ENCODE results near the gene CYB5RL.
A peak's percentile ranks its signal among the peaks of the same experiment; 100 is the strongest.
"Not testable (repeated sequence)": the region's sequence is repeated elsewhere in the genome, so short reads cannot be mapped to it uniquely, and the experiment has no call there.

CYB5RL gene

DNA sequence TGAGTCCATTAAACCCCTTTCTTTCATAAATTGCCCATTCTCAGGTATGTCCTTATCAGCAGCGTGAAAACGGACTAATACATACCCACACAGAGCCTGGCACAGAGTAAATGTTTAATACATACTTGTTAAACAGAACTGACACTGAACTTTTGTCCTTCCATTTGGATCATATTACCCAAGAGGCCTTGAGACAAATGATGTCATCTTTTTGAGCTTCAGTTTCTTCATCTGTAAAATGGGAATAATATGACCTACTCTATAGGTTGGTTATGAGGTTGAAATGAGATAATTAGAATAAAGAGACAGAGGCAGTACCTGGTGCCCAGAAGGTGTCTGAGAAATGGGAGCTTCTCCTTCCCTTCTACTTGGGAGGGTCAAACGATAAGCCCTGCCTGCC, 13.8 kb downstream of the CYB5RL start:
- no peak for DNase-seq

DNA sequence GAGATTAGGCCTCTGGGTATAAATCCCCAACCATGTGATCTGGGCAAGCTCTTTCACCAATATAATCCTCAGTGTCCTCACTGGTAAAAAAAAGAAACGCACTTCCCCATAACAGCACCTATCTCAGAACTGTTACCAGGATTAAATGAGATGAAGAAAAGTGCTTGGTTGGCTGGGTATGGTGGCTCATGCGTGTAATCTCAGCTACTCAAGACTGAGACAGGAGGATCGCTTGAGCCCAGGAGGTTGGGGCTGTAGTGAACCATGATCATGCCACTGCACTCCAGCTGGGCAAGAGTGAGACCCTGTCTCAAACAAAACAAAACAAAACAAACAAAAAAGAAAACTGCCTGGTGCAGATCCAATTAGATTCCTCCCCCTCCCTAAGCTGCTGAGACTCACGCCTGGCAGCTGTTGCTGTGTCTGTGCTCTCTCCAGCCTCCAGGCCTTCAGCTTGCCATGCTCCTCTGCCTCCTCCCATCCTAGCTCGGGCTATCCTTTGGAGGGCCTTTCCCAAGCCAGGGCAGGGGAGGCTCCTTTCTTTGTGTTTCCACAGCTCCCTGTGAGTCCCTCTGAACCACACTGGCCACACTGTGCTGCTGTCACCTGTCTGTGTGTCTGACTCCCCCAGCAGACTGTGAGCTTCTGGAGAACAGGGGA, 19.0 kb downstream of the CYB5RL start:
- no peak for DNase-seq

DNA sequence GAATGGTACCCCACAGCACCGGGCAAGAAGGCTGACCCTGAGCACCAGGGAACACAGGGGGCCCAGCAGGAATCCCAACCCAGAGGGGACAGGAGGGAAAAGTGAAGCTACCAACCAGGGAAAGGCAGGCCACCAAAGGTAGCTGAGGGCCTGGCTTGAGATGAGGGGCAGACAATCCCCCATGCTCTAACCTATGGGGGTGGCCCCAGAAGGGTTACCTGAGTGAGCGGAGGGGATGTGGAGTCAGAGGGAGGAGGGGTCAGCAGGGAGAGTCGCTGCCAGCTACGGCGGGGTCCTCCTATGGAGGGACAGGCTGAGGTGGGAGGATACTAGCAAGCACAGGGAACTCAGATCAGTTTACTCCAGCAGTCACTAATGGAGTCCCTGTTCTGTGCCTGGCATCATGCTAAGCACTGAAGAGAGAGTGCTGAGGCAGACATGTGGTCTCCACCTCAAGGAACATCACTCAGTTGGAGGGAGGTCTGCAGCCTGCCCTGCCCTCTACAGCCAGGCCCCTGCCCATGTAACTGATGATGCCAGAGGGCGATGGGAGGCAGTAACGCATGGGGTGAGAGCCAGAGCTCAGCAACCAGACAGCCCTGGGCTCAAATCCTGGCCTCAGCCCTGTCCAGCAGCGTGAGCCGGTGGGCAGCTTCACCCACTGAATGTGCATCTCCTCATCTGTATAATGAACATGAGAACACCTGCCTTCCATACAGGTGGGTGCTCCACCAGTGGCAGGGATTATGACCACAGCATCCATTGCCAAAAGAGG, 21.3 kb downstream of the CYB5RL start:
- no peak for DNase-seq

DNA sequence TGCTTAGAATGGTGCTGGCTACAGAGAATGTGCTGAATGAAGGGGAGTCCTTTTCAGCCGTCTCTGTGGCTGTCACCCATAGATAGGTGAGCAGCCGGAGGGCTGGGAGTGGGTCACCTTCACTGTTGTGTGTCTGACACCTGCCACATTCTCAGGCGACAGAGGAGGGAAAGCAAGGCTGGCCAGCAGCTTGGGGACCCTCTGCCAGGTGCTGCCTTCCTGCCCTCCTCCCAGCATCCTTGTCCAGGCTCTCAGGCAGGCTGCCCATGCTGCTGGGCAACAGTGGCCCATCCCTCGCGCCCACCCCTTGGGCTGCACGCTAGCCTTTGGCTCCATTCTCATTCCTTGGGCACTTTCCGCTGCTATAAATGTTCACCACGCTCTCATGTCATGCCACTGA, 22.1 kb downstream of the CYB5RL start:
- no peak for DNase-seq

DNA sequence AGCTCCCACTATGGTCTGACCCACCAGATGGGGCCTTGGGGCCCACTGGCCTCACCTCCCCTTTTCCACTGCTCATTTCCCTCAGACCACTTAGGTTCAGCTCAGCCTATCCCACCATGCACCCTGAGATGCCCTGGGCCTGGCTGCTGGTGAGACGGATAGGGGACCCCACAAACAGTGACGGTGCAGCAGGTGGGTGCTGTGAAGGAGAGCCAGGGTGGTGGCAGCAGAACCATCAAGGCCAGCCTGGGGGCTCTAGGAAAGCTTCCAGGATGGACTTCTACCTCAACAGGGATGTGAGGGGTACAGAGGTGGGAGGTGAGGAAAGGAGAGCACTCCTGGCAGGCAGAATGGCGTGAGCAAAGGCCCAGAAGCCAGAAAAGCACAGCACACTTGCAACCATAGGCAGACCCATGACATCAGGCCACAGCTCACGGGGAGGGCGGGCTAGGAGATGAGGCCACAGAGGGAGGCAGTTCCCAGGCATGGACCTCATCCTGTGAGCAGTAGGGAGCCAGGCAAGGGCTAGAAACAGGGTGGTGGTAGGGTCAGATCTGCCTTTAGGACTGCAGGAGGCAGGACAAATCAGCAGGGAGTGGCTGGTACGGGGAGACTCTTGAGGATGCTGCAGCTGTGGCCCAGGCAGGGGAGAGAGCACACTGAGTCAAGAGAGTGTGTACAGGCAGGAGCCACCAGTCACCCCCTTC, 23.1 kb downstream of the CYB5RL start:
- no peak for DNase-seq

DNA sequence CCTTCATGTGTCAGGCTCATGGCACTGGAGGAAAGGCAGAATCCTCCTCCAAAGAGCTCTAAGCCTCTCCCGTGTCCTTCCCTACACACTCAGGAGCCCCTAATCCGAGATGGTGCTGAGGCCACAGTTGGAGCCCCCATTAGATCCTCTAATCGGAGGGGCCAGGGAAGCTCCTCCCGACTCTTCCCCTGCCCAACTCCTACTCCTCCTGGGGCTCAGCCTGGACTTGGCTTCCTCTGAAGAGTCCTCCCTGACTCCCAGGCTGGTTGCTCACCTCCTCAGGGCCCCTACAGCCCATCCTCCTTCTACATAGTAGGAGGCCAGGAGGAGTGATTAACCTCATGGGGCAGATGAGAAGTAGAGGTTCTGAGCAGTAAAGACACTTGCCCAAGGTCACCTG, 25.7 kb downstream of the CYB5RL start:
- no peak for DNase-seq

DNA sequence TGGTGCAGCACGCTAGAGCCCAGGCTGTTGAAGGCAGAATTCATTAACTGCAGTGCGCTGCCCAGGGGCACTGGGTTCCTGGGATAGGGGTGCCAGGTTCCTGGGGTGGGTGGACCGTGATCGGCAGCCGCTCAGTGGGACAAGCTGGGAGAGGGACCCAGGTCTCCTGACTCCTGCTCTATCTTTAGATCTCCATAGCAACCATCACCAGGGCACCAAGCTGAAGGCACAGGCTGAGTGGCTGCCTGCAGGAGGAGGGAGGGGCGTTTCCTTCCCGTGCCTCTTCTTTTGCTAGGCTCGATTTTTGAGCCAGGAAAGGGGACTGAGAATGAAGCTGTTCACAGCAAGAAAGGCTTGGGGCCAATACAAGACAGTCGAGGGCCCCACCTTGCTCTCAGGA, 26.1 kb downstream of the CYB5RL start:
- no peak for DNase-seq

DNA sequence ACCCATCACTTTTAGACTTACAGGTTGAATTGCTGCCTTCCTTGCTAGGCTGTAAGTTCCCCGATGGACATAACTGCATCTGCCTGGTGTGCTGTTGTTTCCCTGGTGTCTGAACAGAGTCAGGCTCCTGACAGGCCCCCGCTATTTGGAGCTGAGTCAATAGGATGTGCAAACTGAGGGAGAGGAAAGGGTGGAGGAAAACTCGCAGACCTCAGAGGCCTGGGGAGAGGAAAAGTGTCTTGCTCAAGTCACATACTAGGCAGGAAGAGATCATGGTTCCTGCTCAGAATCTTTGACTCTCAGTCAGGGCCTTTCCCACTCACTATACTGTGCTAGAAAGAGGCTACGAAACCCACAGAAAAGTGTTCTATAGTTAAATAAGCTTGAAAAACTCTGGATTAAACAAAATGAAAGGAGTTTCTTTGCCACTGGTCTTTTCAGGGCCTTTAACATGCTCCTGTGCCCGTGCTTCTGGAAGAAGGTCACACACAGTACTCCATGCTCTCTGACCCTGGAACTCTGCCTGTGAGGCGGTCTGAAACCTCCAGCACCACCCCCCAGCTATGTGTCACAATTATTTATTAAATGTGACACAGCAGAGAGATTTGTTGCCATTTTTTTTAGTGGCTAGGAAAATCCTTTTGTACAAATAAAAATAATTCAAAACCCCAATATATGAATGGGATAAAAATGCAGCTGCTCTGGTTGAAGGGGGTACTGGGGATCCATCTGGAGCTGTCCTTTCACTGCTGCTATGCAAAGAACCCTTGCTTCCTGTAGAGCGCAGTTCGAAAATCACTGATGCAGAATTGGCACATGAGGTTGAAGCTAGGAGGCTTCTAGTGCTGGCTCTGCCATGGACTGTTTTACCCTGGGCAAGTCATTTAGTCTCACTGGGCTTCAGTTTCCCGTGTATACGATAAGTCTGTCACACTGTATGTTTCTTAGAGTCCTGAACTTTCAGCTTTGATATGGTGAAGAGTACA, 26.9 kb downstream of the CYB5RL start:
- DNase-seq, result peak; percentile 31

DNA sequence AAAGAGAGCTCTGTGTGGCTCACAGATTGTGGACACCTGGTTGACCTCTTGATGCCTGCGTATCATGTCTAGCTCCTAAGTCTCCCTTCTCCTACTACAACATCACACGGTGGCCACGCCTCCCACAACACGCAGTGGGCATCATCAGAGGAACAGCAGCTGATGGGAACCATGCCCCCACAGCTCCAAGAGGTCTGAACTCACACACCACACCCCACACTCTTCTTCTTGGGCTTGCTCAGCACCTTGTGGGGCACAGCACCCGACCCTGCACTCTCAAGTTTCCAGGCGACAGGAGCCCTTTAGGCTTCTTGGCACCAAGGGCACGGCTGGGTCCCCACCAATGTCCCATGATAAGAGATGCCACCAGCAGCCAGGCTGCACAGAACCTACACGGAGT, 28.2 kb downstream of the CYB5RL start:
- DNase-seq, result no peak

DNA sequence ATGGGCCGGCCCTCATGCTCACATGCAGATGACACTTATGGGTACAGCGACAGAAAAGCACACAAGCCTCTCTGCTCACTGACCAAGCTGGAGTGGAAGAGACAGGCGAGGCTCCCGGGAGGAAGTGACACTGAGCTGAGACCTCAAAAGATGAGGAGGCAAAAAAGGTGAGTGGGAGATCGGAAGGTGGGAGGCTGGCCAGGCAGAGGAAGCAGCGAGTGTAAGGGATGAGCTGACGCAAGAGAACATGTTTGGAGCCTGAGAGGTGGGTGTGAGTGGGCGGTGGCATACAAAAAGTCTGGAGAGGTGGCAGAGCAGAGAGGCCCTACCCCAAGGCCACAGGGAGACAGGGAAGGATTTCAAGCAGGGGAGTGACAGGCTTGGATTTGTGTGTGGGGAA, 28.8 kb downstream of the CYB5RL start:
- no peak for DNase-seq

DNA sequence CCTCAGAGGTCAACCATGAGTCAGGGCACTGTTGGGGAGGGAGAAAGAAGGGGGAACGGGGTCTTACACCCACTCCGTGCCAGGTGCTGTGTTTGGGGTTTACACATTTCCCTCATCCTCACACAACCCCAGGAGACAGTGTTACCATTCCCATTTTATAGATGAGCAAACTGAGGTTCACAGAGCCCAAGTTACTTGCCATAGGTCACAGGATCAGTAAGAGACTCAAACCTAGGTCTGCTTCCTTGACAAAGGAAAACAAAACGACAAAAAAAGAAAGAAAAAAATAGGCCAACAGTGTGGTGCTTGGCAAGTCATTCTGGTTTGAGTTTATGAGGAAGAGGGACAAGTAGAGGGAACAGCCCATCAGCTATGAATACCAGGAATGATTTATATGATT, 30.8 kb downstream of the CYB5RL start:
- no peak for DNase-seq

DNA sequence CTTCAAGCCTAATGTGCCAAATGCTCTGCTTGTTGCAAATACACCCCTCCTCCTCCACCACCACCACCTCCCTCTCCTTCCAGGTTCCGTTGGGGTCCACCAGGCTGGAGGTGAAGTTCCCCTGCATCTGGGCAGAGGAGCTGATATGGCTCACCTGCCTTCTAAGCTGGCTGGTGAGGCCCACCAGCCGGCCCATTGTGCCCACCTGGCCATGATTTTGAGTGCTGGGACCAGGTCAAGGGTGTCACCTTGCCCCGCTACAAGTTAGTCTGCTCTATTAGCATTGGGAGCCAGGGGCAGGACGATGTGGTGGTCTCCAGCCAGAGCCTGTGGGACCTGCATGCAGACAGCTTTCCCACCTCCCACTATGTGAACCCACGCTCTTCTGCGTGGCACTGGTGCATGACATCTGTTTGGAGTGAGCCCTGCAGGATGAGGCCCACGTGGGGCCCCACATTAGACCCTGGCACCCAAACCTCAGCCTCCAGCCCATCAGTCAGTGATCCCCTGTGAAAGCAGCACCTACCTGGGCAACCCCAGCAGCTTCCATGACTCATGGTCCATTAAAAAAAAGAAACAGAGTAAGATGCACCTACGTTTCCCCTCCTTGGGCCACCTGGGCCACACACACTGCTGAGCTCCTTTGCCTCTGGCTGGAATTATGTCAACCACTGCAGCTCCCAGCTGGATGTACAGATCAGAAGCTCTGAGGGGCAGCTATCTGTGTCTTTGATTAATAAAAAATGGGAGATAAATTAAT, 31.4 kb downstream of the CYB5RL start:
- no peak for DNase-seq

DNA sequence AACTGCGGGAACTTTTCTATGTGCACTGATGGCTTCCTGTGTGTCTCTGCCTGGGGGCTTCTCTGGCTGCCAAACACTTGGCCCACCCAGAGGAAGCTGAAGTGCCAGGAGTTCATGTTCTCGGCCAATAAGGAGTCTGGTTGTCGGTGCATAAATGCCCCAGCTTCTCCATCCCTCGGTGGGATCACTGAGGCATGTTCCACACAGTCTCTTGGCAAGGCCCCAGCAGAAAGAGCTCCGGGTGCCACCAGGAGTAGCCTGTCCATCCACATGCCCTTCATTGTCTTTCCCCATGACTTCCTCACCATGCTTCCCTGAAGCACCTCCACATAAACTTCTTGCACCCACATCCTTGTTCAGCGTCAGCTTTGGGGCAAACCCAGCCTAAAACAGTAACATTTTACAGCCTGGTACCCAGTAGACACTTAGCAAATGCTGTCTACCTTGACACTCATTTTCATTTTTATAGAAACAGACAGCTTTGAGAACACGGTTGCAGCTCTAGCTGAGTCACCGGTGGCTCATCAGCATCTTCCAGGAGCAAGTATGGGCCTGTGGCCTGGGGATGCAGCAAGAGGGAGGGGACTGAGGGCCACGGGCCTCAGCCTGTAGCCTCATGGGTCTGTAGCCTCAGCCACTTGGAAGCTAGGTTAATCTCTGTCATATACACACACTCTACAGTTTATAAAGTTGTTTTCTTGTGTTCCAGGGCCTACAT, 32.2 kb downstream of the CYB5RL start:
- DNase-seq, result peak; percentile 51

DNA sequence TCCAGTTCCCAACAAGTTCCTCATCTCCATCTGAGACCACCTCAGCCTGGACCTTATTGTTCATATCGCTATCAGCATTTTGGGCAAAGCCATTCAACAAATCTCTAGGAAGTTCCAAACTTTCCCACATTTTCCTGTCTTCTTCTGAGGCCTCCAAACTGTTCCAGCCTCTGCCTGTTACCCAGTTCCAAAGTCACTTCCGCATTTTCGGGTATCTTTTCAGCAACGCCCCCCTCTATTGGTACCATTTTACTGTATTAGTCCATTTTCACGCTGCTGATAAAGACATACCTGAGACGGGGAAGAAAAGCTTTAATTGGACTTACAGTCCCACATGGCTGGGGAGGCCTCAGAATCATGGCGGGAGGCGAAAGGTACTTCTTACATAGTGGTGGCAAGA, 33.5 kb downstream of the CYB5RL start:
- DNase-seq, result not testable (repeated sequence)

DNA sequence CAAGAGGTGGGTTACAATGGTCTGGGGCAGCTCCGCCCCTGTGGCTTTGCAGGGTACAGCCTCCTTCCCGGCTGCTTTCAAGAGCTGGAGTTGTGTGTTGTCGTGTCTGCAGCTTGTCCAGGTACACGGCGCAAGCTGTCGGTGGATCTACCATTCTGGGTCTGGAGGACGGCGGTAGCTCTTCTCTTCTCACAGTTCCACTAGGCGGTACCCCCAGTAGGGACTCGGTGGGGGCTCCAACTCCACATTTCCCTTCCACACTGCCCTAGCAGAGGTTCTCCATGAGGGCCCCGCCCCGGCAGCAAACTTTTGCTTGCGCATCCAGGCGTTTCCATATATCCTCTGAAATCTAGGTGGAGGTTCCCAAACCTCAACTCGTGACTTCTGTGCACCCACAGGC, 34.7 kb downstream of the CYB5RL start:
- no peak for DNase-seq

DNA sequence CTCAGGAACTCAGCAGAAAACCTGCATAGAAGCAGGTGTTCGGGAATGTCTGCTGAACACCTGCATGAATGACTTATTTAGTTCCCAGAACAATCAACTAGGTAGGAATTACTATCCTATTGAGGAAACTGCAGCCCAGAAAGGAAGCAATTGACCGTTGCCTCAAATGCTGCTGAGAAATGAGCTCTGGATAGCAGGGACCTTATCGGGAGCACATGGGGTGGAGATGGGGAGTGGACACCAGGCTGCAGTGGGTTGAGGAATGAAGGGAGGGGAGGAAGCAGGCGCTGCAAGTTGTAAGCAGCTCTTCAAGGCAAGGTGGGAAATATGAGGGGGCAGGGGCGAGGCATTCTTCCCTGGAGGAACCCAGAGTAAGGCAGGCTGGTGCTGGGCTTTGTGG, 36.3 kb downstream of the CYB5RL start:
- DNase-seq, result no peak

DNA sequence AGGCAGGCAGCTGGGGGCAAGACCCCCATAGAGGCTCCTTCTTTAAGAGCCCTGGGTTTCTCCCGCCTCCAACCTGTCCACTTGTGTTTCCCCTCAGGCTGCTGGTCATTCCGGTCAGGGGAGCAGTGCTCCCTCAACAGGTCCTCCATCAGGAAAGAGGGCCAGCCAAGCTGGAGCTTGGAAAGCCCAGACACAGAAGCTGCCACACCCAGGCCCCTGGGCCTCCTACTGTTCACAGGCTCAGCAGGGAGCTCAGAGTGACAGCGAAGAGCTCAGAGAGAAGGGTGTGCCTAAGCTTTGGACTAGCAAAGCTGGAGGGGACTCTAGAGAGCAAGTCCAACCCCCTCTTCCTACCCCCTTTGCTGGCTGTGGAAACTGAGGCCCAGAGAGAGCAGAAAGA, 36.8 kb downstream of the CYB5RL start:
- DNase-seq, result peak; percentile 15

DNA sequence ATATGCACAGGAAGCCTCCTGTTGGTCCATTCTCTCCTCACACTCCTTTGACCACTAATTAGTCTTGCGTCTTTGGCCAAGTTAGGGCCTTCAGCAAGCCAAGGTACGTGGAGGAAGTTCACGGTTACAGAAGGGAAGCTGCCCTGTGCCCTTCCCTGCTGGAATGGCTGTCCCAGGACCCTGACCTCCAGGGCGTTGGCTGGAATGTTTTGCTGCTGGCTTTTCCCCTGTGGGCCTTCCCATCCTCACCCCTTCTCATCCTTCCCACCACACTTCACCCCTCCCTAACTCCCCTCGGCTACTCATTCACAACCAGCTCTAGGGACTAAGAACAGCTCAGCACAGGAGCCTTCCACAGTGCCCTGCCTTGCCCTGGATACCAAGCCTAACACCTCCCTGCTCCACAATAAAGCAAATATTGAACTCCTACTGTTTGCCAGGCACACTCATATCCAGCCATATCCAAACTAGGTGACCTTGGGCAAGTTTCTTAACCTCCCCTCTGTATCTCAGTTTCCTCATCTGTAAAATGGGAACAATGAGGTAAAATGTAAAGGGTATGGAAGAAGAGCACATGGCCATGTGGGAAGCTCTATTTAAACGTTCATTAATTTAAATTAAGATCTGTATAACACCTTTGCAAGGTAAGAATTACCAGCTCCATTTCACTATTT, 38.2 kb downstream of the CYB5RL start:
- DNase-seq, result no peak

DNA sequence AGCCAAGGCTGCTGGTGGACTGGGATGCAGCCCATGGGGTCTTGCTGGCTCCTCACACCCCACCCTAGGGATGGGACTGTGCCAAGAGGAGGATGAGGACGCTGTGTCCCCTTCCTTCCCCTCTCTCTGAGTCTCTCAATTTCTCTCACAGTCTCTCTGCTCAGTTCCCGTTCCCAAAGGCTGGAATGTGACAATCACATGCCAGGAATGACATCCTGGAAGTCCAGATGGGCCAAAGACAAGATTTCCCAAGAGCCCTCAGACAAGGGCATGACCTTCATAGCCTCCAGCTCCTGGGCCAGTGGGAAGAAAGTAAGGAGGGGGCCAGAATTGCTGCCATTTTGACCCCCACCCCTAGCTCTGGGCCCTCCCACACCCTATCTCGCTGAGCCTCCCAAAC, 39.5 kb downstream of the CYB5RL start:
- peak; percentile 38 for DNase-seq

DNA sequence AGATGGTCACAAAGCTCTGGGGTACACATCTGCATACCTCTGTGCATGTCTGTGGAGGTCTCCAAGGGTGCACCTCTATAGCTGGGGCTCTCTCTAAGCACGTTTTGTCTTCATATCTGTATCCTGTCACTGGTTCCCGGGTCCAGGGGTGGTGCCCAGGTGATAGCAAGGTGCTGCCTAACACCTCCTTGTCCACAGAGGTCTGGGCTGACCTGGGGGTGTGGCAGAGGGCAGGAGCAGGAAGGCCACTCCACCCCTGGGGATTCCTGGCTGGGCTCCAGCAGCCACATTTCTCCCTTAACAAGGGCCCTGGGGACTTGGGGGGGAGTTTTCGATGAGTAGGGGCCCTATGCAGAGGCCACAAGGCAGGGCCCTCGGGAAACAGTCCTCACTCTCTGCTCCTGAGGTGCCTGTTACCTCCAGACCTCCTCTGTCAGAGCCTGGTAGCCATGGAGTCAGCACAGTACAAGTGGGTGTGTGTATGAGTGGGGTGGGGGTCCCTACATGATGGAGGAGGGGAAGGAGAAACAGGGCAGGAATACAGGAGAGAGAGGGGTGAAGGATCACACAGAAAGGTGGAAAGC, 40.0 kb downstream of the CYB5RL start:
- DNase-seq, result no peak
